WI38 (cell line): Measurements from ENCODE around the gene CENPL.
"Not testable (repeated sequence)": the region's sequence is repeated elsewhere in the genome, so short reads cannot be mapped to it uniquely, and the experiment has no call there.

ENCODE experiments used
- H3K4me3 ChIP-seq: 2 replicates; pipeline ENCODE4 v1.5.1; 2011; ENCODE audit warnings: low read depth, mild to moderate bottlenecking, control low read depth, low read length
- TF ChIP-seq, protein P1 (sequence below): IDR thresholded peaks from 2 replicates; pipeline ENCODE4 v1.5.1; 2012; ENCODE audit warnings: low read depth, mild to moderate bottlenecking, control low read depth, low read length

Gene CENPL

DNA sequence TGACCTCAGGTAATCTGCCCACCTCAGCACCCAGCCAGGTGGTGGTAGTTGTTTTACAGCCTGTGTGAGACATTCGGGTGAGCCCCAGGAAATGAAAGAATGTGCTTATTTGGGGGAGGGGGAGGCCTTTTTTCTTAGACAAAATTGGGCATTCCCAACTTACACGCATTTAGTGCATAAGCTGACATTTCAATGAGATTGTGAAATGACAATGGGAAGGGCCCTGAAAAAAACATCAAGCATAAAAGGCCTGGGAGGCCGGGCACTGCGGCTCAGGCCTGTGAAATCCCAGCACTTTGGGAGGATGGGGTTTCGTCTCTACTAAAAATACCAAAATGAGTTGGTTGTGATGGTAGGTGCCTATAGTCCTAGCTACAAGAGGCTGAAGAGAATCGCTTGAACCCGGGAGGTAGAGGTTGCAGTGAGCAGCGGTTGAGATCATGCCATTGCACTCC, 38.1 kb upstream of the CENPL start:
- no peak overlapping the region for H3K4me3 ChIP-seq
- TF ChIP-seq, protein P1, sequence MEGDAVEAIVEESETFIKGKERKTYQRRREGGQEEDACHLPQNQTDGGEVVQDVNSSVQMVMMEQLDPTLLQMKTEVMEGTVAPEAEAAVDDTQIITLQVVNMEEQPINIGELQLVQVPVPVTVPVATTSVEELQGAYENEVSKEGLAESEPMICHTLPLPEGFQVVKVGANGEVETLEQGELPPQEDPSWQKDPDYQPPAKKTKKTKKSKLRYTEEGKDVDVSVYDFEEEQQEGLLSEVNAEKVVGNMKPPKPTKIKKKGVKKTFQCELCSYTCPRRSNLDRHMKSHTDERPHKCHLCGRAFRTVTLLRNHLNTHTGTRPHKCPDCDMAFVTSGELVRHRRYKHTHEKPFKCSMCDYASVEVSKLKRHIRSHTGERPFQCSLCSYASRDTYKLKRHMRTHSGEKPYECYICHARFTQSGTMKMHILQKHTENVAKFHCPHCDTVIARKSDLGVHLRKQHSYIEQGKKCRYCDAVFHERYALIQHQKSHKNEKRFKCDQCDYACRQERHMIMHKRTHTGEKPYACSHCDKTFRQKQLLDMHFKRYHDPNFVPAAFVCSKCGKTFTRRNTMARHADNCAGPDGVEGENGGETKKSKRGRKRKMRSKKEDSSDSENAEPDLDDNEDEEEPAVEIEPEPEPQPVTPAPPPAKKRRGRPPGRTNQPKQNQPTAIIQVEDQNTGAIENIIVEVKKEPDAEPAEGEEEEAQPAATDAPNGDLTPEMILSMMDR = no peak

DNA sequence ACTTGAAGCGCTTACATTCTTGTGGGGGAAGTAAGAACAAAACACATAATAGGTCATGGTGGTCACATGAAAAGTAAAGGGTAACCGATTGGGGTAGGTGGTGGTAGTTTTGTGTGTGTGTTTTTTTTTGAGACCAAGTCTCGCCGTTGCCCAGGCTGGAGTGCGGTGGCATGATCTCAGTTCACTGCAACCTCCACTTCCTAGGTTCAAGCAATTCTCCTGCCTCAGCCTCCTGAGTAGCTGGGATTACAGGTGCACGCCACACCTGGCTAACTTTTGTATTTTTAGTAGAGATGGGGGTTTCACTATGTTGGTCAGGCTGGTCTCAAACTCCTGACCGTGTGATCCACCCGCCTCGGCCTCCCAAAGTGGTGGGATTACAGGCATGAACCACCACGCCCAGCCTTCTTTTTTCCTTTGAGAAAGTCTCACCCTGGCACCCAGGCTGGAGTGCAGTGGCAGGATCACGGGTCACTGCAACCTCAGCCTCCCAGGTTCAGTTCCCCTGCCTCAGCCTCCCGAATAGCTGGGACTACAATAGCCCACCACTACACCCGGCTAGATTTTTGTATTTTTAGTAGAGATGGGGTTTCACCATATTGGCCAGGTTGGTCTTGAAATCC, 37.6 kb upstream of the CENPL start:
- H3K4me3 ChIP-seq = not testable (repeated sequence)

DNA sequence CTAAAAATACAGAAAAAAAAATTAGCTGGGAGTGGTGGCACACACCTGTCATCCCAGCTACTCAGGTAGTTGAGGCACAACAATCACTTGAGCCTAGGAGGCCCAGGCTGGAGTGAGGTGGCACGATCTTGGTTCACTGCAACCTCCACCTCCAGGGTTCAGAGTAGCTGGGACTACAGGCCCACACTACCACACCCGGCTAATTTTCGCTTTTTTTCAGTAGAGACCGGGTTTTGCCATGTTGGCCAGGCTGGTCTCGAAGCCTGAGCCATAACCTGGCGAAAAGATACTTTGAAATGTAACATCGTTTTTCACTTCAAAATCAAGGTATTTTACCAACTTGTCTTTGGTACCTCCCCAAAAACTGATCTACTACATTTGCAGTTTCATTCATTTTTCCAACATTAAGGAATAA, 37.1 kb upstream of the CENPL start:
- no peak overlapping the region for H3K4me3 ChIP-seq
- TF ChIP-seq, protein P1 = no peak

DNA sequence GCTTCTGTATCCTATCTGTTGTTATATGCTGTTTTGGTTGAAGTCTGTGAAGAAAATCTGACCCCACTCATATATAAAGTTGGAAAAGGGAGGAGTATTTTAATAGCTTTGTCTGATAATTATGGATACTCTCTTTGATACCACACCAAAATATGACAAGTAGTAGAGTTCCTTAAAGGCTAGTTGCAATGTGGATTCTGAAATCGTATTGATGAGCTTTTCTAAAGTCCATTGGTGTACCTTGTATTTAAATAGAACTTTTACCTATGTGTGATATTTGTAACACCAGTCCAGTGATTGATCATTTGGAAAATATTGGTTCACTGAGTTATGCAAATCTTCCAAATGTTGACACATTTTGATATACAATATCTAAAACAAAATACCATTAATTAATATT, 35.4 kb upstream of the CENPL start:
- TF ChIP-seq, protein P1 = no peak
- H3K4me3 ChIP-seq = no peak overlapping the region

DNA sequence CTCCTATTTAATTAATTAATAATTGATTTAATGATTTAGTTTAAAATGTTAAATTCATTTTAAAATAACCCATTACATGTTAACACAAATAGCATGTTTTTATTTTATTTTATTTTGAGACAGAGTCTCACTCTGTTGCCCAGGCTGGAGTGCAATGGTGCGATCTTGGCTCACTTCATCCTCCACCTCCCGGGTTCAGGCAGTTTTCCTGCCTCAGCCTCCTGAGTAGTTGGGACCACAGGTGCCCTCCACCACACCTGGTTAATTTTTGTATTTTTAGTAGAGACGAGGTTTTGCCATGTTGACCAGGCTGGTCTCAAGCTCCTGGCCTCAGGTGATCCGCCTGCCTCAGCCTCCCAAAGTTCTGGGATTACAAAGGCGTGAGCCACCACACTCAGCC, 34.9 kb upstream of the CENPL start:
- H3K4me3 ChIP-seq = not testable (repeated sequence)

DNA sequence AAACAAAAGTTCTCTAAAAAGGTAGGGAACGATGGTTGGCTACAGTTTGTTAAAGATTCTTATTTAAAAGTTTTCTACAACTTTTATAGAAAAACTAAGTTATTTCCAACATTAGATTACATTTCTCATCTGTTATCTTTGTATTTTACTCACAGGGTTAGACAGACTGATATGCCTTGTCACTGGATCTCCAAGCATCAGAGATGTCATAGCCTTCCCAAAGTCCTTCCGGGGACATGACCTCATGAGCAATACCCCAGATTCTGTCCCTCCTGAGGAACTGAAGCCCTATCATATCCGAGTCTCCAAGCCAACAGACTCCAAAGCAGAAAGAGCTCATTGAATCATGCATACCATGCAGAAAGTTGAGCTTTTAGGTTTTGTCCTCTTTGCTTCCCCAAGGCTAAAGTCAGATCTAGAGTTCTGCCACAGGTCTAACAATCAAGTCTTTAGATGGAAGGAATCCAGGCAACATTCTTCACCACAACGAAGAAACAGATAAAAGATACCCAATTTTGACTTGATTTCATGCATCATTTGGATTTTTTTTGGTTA, 32.8 kb upstream of the CENPL start:
- H3K4me3 ChIP-seq = no peak overlapping the region
- TF ChIP-seq, protein P1 = no peak

DNA sequence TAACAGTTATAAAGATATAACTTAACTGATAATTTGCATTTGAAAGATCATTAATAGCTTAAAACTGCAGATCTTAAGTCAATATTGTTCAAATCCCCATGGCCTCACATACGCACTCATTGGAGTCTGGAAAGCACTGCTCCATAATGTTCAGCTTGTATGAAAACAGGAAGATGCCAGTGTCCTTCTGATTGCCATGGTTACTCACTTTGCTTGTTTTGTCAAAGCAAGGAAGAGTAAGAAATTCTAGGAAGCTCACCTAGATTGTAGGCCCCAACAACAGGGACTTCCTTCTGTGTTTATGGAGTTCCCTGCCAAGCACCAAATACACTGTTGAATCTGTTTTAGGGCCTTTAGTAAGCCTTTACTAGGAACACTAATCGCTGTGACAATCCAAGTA, 32.2 kb upstream of the CENPL start:
- TF ChIP-seq, protein P1 = no peak
- H3K4me3 ChIP-seq = no peak overlapping the region

DNA sequence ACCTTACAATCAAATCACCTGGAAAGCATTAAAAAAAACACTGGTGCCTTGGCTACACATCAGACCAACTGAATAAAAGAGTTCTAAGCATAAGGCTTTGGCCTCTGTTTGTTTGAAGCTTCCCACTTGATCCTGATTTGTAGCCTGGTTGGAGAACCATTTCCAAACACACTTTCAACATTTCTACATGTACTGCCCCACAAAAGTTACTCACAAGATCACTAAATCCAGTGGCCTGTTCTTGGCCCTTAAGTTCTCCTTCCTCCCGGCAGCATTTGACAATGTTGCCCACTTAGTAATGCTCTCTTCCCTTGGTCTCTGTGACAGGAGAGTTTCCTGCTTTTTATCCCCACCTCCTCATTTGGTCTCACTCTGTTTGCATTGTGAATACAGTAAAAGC, 31.3 kb upstream of the CENPL start:
- H3K4me3 ChIP-seq = no peak overlapping the region
- TF ChIP-seq, protein P1 = no peak
